Kidney (tissue), 14 donors: Measurements from ENCODE around the gene TSPAN13. TPM values are rescaled to one million over a fixed set of nuclear protein-coding genes. Genes with fewer than 3 reads are reported as not detected.

Experiments used
- DNase-seq, 5 donors: peaks; one replicate each; pipeline ENCODE4 v3.0.0-alpha.2; 2013 to 2020
- FAIRE-seq: peaks from 2 replicates; lab custom pipeline; 2012; peaks lifted over from hg19 to GRCh38; lab: Jason Lieb, UNC
- H3K27ac ChIP-seq, 2 donors: one replicate each; pipeline ENCODE4 v1.7.0; 2013; ENCODE audit warnings: low read depth in 2 of 2, low read length in 2 of 2, inconsistent platforms in 1 of 2
- H3K27me3 ChIP-seq: one replicate; pipeline ENCODE4 v1.7.1; 2013; ENCODE audit warnings: low read length, inconsistent platforms; ENCODE audit not compliant: control insufficient read depth, insufficient read depth
- H3K36me3 ChIP-seq, 3 donors: one replicate each; pipeline versions ENCODE4 v1.7.0 to v1.7.1; 2013; ENCODE audit warnings: low read length in 3 of 3, control low read depth in 1 of 3, inconsistent platforms in 1 of 3; ENCODE audit not compliant: insufficient read depth in 3 of 3, control insufficient read depth in 2 of 3
- H3K4me1 ChIP-seq, 3 donors: one replicate each; pipeline versions ENCODE4 v1.7.0 to v1.7.1; 2013; ENCODE audit warnings: low read length in 3 of 3, inconsistent platforms in 1 of 3, low read depth in 1 of 3; ENCODE audit not compliant: control insufficient read depth in 2 of 3, insufficient read depth in 2 of 3
- H3K4me3 ChIP-seq, 3 donors: one replicate each; pipeline versions ENCODE4 v1.7.0 to v1.8.1; 2013; ENCODE audit warnings: low read length in 3 of 3, control low read depth in 1 of 3, inconsistent platforms in 1 of 3
- H3K9ac ChIP-seq, 3 donors: one replicate each; pipeline versions ENCODE4 v1.7.0 to v1.7.1; 2013; ENCODE audit warnings: low read length in 3 of 3, control low read depth in 1 of 3, inconsistent platforms in 1 of 3
- H3K9me3 ChIP-seq, 3 donors: one replicate each; pipeline versions ENCODE4 v1.7.0 to v1.7.1; 2013; ENCODE audit warnings: low read length in 3 of 3, control low read depth in 1 of 3, inconsistent platforms in 1 of 3; ENCODE audit not compliant: control insufficient read depth in 2 of 3, insufficient read depth in 1 of 3
- intact Hi-C: fragments of 100-400 bp; cut with DNase I; formaldehyde crosslinking; loops from one replicate; pipeline ENCODE4 v1.11.1; 2022
- polyA plus RNA-seq: library from polyadenylated mRNA; stranded (reverse); fragments of 350-450 nt; fragmentation: Illumina TruSeq; extraction: RNeasy Lipid Tissue Mini Kit (QIAGEN cat#74804); gene quantifications from one replicate; pipeline ENCODE4 v1.2.3, GENCODE V29; 2014; ENCODE audit warnings: low read depth, low replicate concordance; ENCODE audit not compliant: insufficient read depth
- total RNA-seq: library from RNA; stranded (reverse); fragmentation: NEBNext Ultra II Directional; extraction: Animal tissue kit (Norgen Biotek cat#: 25700); gene quantifications from one replicate; pipeline ENCODE4 v1.2.1, GENCODE V29; 2021
- TF ChIP-seq, protein P1 (sequence below): IDR thresholded peaks from 3 replicates; pipeline ENCODE4 v1.5.1; 2012; ENCODE audit warnings: mild to moderate bottlenecking, moderate library complexity, borderline replicate concordance; ENCODE audit not compliant: insufficient read depth; ENCODE audit errors: extremely low read depth
- donor health status: control.
- donor health status: control.
- donor health status: control.
- donor health status: control.
- donor health status: control.
- donor health status: DM: yes; HTN: yes; CAD: no.
- donor health status: Normal renal cell carcinoma (clear cell type).

The TSPAN13 gene
- total and polyA plus RNA-seq, 2 donors from 2014 or later, result 10.2 to 23.8 TPM

DNA sequence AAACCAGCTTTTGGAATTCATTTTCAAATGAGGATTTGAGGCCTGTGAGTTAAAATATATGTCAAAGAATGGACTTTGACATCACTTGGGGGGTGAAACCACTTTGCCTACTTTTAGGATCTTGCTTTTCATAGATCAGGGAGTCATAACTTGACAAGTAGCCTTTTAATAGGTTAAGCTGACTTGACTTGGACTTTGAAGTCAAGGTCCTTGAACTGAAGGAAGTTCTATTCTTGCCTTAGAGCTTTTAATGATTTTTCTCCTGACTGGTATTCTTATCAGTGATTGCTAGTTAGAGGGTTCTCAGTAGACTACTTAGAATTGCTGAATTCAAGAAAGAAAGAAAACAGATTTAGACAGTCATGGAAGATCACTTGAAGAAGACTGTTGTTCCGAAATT lies 33.6 kb downstream of the TSPAN13 start:
- intact Hi-C loops, result no loop called here
- Histone ChIP-seq H3K36me3 (no peaks in the 10 kb centered on the region), H3K4me3 (no peak overlapping the region), H3K27ac (no peak overlapping the region), H3K4me1 (no peaks in the 10 kb centered on the region), H3K27me3 (no peaks in the 10 kb centered on the region), H3K9me3 (no peaks in the 10 kb centered on the region), H3K9ac (no peak overlapping the region)
- no peak for DNase-seq
- FAIRE-seq, result no peak
- TF ChIP-seq, protein P1, sequence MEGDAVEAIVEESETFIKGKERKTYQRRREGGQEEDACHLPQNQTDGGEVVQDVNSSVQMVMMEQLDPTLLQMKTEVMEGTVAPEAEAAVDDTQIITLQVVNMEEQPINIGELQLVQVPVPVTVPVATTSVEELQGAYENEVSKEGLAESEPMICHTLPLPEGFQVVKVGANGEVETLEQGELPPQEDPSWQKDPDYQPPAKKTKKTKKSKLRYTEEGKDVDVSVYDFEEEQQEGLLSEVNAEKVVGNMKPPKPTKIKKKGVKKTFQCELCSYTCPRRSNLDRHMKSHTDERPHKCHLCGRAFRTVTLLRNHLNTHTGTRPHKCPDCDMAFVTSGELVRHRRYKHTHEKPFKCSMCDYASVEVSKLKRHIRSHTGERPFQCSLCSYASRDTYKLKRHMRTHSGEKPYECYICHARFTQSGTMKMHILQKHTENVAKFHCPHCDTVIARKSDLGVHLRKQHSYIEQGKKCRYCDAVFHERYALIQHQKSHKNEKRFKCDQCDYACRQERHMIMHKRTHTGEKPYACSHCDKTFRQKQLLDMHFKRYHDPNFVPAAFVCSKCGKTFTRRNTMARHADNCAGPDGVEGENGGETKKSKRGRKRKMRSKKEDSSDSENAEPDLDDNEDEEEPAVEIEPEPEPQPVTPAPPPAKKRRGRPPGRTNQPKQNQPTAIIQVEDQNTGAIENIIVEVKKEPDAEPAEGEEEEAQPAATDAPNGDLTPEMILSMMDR, result no peak

DNA sequence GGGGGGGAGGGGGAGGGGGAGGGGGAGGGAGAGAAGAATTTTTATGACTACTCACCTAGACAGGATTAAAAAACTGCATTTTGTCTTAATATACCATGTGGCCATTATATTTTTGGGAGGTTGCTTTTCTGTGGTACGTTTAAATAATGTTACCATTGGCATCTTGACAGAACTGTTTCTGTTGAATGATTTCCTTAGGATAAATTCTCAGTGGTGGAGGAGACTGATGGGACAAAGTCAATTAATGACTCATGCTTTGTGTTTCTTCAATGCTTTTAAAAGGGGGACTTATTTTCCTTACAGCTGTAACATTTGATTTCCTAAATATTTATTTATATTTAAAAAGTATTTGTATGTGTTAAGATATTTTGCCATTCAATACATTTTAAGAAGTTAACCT lies 37.5 kb downstream of the TSPAN13 start:
- TF ChIP-seq, protein P1, result no peak
- Histone ChIP-seq H3K27ac (no peak overlapping the region), H3K36me3 (no peaks in the 10 kb centered on the region), H3K4me3 (no peak overlapping the region), H3K27me3 (no peaks in the 10 kb centered on the region), H3K4me1 (no peaks in the 10 kb centered on the region), H3K9me3 (no peaks in the 10 kb centered on the region), H3K9ac (no peak overlapping the region)
- intact Hi-C loops, result no loop called here
- DNase-seq (no peak), FAIRE-seq (no peak)

DNA sequence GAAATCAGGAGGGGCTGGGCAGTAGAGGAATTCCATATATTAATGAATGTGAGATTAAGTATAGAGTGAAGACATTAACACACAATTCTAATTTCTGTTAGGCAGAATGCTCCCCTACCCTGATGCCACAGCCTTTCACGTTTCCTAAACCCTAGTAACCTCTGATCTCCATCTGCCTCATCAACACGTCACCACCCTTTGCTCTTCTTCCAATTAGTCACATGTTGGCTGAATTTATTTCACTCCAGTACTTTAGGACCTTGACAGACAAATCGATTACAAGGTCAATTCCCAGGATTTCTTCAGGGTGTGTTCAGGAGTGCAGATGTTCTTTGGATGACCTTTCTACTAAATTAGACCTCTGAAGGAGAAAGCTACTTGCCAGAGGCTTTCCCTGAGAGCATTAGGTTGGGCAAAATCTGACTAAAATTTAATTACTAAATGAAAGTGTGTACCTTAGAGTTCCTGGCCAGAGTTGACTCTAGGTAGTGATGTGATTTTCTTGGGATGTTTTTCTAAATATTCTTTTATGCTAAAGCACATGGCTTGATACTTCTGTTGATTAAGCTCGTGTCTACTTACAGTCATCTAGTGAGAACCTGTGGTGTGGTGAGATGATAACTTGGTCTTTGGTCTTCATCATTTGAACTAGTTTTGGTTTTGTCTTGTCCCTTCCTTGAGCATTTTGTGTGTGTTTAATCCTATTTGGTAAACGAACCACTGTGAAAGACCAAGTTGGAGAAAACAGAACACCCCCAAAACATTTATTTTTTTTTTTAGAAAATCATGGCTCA lies 38.5 kb downstream of the TSPAN13 start:
- TF ChIP-seq, protein P1, result no peak
- intact Hi-C loops, result no loop called here
- Histone ChIP-seq H3K4me3 (no peak overlapping the region), H3K4me1 (no peaks in the 10 kb centered on the region), H3K27me3 (no peaks in the 10 kb centered on the region), H3K36me3 (no peaks in the 10 kb centered on the region), H3K9ac (no peak overlapping the region), H3K27ac (no peak overlapping the region), H3K9me3 (no peaks in the 10 kb centered on the region)
- DNase-seq, result no peak
- no peak for FAIRE-seq

DNA sequence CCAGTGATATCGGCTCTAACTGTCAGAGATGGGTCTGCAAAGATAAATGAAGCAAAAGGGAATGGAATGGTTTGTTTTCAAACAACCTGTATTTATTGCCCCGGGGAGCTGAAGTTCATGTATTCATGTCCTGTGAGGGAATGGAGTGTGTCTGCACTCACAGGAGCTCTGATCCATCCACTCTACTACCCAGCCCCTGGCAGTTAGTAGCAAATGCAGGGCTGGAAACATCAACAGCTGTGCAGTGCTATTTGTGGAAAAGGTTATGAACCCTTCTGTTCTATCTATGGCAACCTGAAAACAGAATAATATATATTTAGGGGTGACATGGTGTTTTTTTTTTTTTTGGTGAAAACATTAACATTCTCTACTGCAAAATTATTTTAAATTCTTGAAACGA lies 41.4 kb downstream of the TSPAN13 start:
- Histone ChIP-seq H3K4me1 (no peaks in the 10 kb centered on the region), H3K4me3 (no peak overlapping the region), H3K27me3 (no peaks in the 10 kb centered on the region), H3K9ac (no peak overlapping the region), H3K27ac (no peak overlapping the region), H3K9me3 (no peaks in the 10 kb centered on the region), H3K36me3 (no peaks in the 10 kb centered on the region)
- TF ChIP-seq, protein P1, result no peak
- DNase-seq (no peak), FAIRE-seq (no peak)
- intact Hi-C loops, result no loop called here
